Measurements from ENCODE around the gene CFAP100. TPM values are rescaled to one million over a fixed set of nuclear protein-coding genes. Genes with fewer than 3 reads are reported as not detected.

The CFAP100 gene
- total and polyA plus RNA-seq, 2 of the 4 experiments (the other 2 are of a cell fraction), result not detected

DNA sequence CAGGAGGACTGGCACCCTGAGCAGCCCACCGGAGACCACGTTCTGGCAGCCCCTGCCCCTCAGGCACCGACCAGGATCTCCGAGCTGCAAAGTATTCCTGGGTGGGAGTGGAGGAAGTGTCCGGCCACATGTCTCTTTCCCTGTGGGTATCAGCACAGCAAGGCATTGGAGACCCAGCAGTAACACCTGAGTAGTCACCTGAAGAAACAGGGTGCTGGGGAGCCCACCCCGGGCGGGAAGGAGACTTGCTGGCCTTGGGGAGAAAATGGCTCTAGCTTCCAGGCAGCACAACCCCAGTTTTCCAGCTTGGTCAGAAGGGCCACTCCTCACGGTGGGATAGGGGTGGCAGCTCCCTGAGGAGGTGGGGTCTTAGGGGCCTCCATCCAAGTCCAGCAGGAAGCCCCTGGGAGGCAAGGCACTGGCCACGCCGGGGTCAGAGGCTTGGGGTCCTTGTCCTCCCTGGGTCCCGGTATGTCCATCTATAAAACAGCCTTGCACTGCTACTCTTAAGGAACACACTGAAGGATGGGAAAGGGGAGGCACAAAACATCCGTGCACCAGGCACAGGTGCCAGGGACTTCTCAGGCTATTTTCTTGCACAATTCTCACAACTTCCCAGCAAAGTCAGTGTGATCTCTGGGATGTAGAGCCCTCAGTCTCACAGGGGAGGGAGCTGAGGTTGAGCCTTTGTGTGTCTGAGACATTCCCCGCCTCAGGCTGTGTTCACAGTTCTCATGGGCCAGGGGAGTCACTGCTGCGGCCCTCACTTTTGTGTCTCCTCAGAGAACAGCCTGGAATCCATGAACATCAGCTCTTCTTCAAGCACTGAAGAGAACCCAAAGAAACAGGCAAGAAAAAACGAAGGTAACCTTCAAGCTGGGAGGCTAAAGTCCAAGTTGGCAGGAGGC is 11.9 kb downstream of the CFAP100 start:
- 0 out of 2 replicates have a peak, but pooled peaks cover 4% of the 10 kb centered on the region for H3K9me3 ChIP-seq (ENCODE audit: control insufficient read depth, insufficient read depth, low read length)
- no peak overlapping the region for H3K4me2 ChIP-seq (ENCODE audit: low read depth, low read length)
- WGBS, 2 experiments (ENCODE audit: extremely low coverage in 2 of 2, insufficient read length in 1 of 2), result no CpG with 5 or more reads among the region's 15 CpGs
- no peak overlapping the region for H3K23ac ChIP-seq (ENCODE audit: low read depth, low read length)
- H2AFZ ChIP-seq (replicated peaks; ENCODE audit: low read length, poor library complexity), result no peak overlapping the region
- H2BK15ac ChIP-seq (ENCODE audit: low read depth, low read length), result no peak overlapping the region
- H3K14ac ChIP-seq (replicated peaks; ENCODE audit: low read depth, low read length), result no peak overlapping the region
- H3K4me1 ChIP-seq (ENCODE audit: control insufficient read depth, insufficient read depth, low read length), result no peaks in the 10 kb centered on the region
- no peak overlapping the region for H2AK9ac ChIP-seq (replicated peaks; ENCODE audit: low read depth, low read length, poor library complexity)
- no peak overlapping the region for H3K4ac ChIP-seq (ENCODE audit: low read depth, low read length)
- dilution Hi-C loops (cut with HindIII; ENCODE audit: low sequenced_read_pairs, unreplicated experiment), result no loop called here
- H3K36me3 ChIP-seq (ENCODE audit: control insufficient read depth, insufficient read depth, low read length), result no peaks in the 10 kb centered on the region
- peaks cover 24% of the 10 kb centered on the region for H3K27me3 ChIP-seq (ENCODE audit: control insufficient read depth, insufficient read depth, low read length)
- CTCF ChIA-PET, result no interaction called here
- no peak overlapping the region for H4K8ac ChIP-seq (ENCODE audit: low read depth in 2 of 2, low read length in 2 of 2)
- H3K18ac ChIP-seq (ENCODE audit: low read depth, low read length), result no peak overlapping the region
- no peak overlapping the region for H3K56ac ChIP-seq (ENCODE audit: extremely low read depth, insufficient read depth, low read length)
- H3K9me1 ChIP-seq (ENCODE audit: insufficient read depth, low read length), result no peaks in the 10 kb centered on the region; the same call in 1 of the 2 replicates
- H3K9ac ChIP-seq (ENCODE audit: low read depth, low read length), result no peak overlapping the region
- no peak overlapping the region for H2BK20ac ChIP-seq (ENCODE audit: low read depth, low read length)
- intact Hi-C loops (cut with micrococcal nuclease), result no loop called here
- POLR2A ChIA-PET (ENCODE audit: unreplicated experiment), result no interaction called here
- no peak overlapping the region for H2AK5ac ChIP-seq (ENCODE audit: low read depth, low read length)
- H4K91ac ChIP-seq (ENCODE audit: insufficient read depth, low read depth, low read length), result no peak overlapping the region
- in situ Hi-C loops (cut with MboI; ENCODE audit: low sequenced_read_pairs), result no loop called here
- no peaks in the 10 kb centered on the region for H3K79me1 ChIP-seq (ENCODE audit: low read depth in 1 of 2, low read length in 2 of 2)
- H2BK120ac ChIP-seq (ENCODE audit: low read depth, low read length), result no peak overlapping the region
- BruUV-seq (replicated peaks), result no TSS peak
- H3K27ac ChIP-seq (ENCODE audit: insufficient read depth, low read length), result no peak overlapping the region
- no peak for ATAC-seq (ENCODE audit: low read depth)
- H2BK5ac ChIP-seq (ENCODE audit: low read depth, low read length, poor library complexity, severe bottlenecking), result no peak overlapping the region
- DNase-seq, result no peak
- H3K4me3 ChIP-seq (ENCODE audit: insufficient read depth, low read depth, low read length), result no peak overlapping the region
- H4K20me1 ChIP-seq (ENCODE audit: insufficient read depth, low read length), result no peaks in the 10 kb centered on the region
- H4K5ac ChIP-seq (ENCODE audit: low read depth, low read length), result no peak overlapping the region
- TF ChIP-seq RFX5 (IDR thresholded peaks at IDR 0.05; ENCODE audit: low read depth, low read length), result no peak
- no peak for TF ChIP-seq MXI1 (IDR thresholded peaks at IDR 0.05; ENCODE audit: borderline replicate concordance, low read depth, low read length)
- no peak for TF ChIP-seq NFE2L2 (IDR thresholded peaks at IDR 0.05; ENCODE audit: low read depth, low read length)
- no peak for TF ChIP-seq BHLHE40 (IDR thresholded peaks at IDR 0.05; ENCODE audit: low read depth, low read length)
- no peak for TF ChIP-seq RAD21 (IDR thresholded peaks at IDR 0.05; ENCODE audit: low read length)
- TF ChIP-seq, protein P1, sequence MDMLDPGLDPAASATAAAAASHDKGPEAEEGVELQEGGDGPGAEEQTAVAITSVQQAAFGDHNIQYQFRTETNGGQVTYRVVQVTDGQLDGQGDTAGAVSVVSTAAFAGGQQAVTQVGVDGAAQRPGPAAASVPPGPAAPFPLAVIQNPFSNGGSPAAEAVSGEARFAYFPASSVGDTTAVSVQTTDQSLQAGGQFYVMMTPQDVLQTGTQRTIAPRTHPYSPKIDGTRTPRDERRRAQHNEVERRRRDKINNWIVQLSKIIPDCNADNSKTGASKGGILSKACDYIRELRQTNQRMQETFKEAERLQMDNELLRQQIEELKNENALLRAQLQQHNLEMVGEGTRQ (IDR thresholded peaks at IDR 0.05; ENCODE audit: low read depth, low read length), result no peak
- no peak for TF ChIP-seq CEBPB (IDR thresholded peaks at IDR 0.05; ENCODE audit: low read depth, low read length)
- no peak for TF ChIP-seq RCOR1 (IDR thresholded peaks at IDR 0.05; ENCODE audit: insufficient replicate concordance, low read length)
- TF ChIP-seq FOS (IDR thresholded peaks at IDR 0.05; ENCODE audit: low read depth, low read length), result no peak
- no peak for TF ChIP-seq MAFK (IDR thresholded peaks at IDR 0.05; ENCODE audit: low read depth, low read length)
- no peak for TF ChIP-seq MAZ (IDR thresholded peaks at IDR 0.05; ENCODE audit: borderline replicate concordance, low read depth, low read length)
- no peak for TF ChIP-seq SMC3 (IDR thresholded peaks at IDR 0.05; ENCODE audit: low read depth, low read length)
- TF ChIP-seq, protein P2, sequence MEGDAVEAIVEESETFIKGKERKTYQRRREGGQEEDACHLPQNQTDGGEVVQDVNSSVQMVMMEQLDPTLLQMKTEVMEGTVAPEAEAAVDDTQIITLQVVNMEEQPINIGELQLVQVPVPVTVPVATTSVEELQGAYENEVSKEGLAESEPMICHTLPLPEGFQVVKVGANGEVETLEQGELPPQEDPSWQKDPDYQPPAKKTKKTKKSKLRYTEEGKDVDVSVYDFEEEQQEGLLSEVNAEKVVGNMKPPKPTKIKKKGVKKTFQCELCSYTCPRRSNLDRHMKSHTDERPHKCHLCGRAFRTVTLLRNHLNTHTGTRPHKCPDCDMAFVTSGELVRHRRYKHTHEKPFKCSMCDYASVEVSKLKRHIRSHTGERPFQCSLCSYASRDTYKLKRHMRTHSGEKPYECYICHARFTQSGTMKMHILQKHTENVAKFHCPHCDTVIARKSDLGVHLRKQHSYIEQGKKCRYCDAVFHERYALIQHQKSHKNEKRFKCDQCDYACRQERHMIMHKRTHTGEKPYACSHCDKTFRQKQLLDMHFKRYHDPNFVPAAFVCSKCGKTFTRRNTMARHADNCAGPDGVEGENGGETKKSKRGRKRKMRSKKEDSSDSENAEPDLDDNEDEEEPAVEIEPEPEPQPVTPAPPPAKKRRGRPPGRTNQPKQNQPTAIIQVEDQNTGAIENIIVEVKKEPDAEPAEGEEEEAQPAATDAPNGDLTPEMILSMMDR (conservative IDR thresholded peaks at IDR 0.05; ENCODE audit: low read depth, low read length), result no peak
- TF ChIP-seq CHD1 (IDR thresholded peaks at IDR 0.05; ENCODE audit: low read depth, low read length), result no peak
- TF ChIP-seq POLR2A (IDR thresholded peaks at IDR 0.05; ENCODE audit: low read depth, low read length), result no peak
